ENCODE data around the gene FAM227B.
"Not testable (repeated sequence)": the region's sequence is repeated elsewhere in the genome, so short reads cannot be mapped to it uniquely, and the experiment has no call there.

FAM227B gene

DNA sequence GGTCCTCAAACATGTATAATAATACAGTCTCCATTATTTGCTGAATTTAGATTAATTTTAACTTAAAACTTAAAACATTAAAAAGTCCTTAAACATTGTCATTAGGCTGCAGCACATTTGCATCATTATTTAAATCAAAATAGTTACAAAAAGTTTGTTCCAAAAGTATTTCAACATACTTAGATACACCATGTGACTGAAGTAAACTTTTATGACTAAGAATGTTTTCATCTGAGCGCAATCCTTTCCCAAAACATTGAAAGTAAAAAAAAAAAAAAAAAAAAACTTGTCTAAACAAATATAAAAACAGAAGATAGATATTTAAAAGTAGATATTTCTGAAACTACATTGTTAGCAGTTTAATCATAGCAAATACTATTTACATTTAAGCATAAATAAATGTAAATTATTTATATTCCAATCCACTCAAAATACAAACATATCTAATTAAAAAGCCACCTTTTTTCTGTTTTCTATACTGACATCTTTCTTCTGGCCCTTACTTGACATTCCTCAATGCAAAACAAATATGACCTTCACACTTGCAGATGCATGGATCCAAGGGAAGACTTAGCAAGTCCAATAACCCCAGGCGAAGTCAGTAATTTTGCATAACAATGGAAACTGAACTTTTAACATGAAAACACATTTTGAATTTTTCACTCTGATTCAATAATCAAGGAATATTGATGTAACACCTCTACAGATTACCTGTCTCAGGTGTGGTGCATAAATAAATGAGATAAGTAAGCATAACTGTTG, 10.3 kb downstream of the FAM227B start:
- no peak for DNase-seq (ENCODE audit: low spot score)

DNA sequence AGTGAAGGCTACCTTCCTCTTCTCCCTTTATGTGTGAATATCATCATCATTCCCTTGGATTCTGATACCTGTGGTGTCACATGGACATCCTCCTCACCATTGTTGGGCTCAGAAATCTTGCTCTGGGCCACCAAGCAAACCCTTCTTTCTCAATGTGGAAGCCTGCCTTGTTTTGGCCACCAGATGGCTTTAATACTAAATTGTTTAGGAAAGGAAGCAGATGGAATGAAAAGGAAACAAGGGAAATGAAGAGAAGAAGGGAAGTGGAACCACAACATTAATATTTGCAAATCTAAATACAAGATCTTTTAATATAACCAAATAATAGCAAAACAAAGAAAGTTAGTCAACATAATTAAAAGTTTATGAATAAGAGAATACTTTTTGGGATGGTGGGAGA, 14.0 kb downstream of the FAM227B start:
- no peak for DNase-seq (ENCODE audit: low spot score)

DNA sequence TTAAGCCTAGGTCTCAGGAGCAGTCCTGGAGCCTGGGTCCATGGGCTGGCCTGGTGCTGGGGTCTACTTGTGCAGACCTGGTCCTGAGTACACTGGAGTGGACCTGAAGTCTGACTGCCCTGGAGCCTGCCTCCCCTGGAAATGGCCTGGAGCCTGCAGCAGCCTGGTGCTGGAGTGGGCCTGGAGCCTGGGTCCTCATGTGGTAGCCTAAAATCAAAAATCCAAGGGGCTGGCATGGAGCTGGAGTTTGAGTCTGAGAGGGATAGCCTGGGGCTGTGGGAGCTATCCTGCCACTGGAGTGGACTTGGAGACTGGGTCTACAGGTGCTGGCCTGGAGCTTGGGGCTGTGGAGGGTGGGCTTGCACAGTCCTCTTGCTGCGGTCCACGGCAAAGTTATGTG, 15.0 kb downstream of the FAM227B start:
- no peak for DNase-seq (ENCODE audit: low spot score)

DNA sequence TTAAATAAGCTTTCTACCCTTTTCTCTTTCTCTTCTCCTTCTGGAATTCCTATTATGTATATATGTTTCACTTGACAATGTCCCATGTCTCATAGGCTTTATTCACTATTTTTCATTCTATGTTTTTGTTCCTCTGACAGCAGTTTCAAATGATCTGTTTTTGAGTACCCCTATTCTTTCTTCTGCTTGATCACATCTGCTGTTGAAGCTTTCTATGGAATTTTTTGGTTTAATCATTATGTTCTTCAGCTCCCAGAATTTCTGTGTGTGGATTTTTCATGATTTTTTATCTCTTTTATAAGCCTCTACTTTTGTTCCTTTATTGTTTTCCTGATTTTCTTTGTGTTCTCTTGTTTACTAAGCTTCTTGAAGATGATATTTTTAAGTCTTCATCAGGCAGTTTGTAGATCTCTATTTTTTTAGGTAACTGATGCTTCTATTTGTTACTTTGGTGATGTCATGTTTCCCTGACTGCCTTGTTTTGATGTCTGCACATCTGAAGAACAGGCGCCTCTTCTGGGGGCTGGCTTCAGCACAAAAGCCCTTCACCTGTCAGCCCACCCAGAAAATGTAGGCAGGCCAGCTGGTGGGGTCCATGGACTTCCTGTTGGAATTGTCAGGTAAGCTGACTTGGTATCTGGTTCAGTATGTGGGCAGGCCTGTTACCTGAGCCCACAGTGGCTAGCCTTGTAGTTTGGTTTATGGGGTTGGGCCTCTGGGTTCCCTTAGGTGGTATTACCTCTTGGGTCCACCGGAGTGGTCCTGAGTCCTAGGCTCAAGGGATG, 15.8 kb downstream of the FAM227B start:
- no peak for DNase-seq (ENCODE audit: low spot score)

DNA sequence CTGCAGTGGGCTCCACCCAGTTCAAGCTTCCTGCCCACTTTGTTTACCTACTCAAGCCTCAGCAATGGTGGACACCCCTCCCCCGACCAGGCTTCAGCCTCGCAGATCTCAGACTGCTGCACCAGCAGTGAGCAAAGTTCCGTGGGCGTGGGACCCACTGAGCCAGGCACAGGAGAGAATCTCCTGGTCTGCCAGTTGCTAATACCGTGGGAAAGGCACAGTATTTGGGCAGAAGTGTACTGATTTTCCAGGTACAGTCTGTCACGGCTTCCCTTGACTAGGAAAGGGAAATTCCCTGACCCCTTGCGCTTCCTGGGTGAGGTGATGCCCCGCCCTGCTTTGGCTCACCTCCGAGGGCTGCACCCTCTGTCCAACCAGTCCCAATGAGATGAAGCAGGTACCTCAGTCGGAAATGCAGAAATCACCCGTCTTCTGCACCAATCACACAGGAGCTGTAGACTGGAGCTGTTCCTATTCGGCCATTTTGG, 27.7 kb downstream of the FAM227B start:
- not testable (repeated sequence) for DNase-seq (ENCODE audit: low spot score)

DNA sequence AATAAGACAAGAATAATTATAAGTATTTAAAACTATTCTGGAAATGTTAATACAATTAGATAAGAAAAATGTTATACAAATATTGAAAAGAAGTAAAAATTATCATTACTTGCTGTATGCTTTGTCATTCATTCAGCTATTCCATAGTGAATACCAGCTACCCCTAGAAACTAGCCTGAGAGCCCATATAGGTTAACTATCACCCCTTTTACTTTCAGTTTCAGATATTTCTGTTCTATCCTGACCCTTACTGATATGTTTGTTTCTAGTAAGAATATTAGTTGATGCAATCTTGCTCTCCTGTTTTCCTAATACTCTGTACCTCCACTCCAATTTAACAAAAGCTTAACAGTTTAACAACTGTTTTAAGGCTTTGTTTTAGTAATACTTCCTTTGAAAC, 31.6 kb downstream of the FAM227B start:
- DNase-seq (ENCODE audit: low spot score), result no peak

DNA sequence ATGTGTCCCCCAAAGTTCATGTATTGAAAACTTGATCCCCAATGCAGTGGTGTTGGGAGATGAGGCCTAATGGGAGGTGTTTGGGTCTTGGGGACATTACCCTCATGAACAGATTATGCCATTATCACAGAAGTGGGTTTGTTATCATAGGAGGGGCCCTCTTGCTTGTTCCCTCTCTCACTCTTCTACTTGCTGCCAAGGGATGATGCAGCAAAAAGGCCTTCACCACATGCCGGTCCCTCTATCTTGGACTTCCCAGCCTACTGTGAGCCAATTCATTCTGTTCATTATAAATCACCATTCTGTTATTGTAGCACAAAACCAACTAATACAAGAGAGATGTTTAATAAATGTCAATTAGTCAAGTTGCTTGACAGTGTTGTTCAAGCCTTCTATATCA, 47.2 kb downstream of the FAM227B start:
- no peak for DNase-seq (ENCODE audit: low spot score)

DNA sequence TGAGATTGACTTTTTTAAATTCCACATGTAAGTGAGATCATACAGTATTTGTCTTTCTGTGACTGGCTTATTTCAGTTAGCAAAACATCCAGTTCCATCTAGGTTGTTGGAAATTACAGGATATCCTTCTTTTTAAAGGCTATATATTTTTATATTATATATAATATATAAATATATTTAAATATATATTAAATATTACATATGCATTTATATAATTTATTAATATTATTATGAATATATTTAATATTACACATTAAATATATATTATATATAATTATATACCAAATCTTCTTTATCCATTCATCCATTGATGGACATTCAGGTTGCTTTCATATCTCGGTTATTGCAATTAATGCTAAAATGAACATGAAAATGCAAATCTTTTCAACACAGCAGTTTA, 49.9 kb downstream of the FAM227B start:
- no peak for DNase-seq (ENCODE audit: low spot score)

DNA sequence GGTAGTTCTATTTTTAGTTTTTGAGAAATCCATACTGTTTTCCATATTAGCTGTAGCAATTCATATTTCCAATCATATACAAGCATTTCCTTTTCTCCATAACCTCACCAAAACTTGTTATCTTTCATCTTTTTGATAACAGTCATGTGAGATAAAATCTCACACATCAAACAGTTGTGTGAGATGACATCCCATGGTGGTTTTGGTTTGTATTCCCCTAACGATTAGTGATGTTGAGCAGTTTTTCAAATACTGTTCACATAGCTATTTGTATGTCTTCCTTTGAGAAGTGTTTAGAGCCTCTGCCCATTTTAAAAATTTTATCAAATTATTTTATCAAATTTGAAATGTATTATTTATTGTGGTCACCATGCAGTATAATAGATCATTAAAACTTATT, 50.4 kb downstream of the FAM227B start:
- no peak for DNase-seq (ENCODE audit: low spot score)

DNA sequence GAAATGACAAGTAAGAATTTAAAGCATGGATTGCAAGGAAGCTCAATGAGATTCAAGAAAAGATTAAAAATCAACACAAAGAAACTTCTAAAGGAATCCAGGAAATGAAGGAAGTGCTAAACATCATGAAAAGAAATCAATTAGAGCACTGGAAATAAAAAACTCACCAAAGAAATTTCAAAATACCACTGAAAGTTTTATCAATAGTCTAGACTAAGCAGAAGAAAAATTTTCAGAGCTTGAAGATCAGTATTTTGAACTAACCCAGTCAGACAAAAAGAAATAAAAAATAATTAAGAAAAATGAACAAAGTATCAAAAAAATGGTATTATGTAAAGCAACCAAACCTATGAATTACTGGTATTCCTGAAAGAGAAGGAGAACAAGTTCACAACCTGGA, 60.6 kb downstream of the FAM227B start:
- no peak for DNase-seq (ENCODE audit: low spot score)

DNA sequence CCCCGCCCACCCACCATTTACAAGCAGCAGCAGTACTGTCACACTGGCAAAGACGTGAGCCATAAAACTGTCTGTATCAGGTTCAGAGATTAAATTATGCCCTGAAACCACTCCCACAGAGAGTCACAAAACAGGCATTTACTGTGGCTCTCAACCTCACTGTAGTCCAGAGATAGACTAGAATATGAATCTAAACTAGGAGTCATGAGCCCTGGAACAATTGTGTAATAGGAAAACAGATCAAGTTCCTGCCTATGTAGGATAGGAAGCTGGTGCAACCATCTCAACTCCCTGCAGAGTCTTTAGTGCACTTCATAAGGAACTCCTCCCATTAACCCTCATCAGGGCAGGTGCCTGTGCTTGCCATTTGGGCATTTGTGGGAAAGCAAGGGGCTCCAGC, 61.7 kb downstream of the FAM227B start:
- no peak for DNase-seq (ENCODE audit: low spot score)

DNA sequence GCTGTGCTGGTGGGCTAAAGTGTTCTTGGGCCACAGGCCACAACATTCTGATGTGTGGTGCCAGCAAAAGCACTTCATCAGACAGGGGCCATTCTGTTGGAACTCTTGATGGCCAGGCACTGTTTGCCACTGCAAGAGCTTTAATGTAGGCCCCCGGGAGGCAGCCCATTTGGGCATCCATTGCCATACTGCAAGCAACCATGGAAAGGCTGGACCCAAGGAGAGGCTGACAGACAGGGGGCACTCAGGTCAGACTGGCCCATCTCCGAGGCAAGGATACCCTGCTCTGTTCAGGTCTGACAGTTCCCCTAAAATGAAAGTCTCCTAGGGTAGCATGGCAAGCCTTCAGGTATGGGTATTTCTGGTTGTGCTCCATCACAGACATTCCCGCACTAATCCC, 64.2 kb downstream of the FAM227B start:
- no peak for DNase-seq (ENCODE audit: low spot score)

DNA sequence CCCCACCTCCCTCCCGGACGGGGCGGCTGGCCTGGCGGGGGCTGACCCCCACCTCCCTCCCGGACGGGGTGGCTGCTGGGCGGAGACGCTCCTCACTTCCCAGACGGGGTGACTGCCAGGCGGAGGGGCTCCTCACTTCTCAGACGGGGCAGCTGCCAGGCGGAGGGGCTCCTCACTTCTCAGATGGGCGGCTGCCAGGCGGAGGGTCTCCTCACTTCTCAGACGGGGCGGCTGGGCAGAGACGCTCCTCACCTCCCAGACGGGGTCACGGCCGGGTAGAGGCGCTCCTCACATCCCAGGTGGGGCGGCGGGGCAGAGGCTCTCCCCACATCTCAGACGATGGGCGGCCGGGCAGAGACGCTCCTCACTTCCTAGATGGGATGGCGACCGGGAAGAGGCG, 70.3 kb downstream of the FAM227B start:
- not testable (repeated sequence) for DNase-seq (ENCODE audit: low spot score)

DNA sequence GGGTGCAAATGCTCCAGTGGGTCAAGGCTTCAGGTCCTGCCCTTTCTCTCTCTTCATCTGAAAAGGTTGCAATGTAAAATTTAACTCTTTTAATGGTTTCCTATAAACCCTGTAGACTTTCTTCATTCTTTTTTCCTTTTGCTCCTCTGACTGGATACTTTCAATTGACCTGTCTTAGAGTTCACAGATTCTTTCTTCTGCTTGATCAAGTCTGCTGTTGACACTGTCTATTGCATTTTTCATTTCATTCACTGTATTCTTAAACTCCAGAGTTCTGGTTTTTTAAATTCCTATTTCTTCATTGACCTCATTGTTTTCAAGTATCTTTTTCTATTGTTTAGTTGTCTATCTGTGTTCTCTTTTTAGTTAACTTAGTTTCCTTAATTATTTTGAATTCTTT, 82.1 kb downstream of the FAM227B start:
- DNase-seq (ENCODE audit: low spot score), result no peak

DNA sequence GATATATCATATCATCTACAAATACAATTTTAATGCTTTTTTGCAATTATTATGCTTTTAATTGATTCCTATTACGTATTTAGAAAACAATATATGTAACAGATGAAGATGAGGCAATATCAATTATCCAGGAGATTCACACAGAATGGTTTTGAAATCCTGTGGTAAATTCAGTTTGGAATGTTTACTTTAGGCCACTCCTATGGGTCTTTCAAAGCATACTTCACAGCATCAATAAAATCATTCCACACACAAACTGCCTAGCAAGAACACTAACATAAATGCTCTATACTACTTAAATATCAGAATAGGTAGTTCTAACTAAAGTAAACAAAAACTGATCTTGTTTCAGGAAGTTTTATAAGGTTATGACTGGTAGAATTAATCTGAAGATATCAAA, 90.5 kb downstream of the FAM227B start:
- no peak for DNase-seq (ENCODE audit: low spot score)

DNA sequence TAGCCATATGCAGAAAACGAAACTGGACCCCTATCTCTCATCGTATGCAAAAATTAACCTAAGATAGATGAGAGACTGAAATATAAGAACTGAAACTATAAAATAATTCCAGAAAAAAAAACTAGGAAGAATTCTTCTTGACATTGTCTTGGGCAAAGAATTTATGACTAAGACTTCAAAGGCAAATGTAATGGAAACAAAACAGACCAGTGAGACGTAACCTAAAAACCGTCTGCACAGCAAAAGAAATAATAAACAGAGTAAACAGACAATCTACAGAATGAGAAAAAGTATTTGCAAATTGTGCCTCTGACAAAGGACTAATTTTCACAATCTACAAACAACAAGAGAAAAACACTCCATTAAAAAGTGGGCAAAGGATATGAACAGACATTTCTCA, 92.3 kb downstream of the FAM227B start:
- no peak for DNase-seq (ENCODE audit: low spot score)

DNA sequence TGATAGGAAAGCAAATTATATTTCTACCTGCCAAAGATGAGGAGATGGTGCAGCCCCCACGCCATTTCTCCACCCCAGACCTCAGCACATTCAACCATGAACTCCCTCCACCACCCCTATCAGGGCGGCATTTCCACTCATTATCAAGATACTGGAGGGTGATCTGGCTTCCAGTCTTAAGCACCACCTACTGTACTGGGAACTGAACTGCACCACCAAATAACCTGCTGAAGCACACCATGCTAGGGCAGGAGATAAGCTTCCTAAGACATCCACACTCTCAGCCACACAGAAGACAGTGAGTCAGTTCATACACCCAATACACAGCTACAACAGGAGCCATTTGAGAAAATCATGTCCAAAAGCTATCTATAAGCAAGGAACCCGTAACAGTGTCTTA, 98.8 kb downstream of the FAM227B start:
- peak; percentile 6 for DNase-seq (ENCODE audit: low spot score)

DNA sequence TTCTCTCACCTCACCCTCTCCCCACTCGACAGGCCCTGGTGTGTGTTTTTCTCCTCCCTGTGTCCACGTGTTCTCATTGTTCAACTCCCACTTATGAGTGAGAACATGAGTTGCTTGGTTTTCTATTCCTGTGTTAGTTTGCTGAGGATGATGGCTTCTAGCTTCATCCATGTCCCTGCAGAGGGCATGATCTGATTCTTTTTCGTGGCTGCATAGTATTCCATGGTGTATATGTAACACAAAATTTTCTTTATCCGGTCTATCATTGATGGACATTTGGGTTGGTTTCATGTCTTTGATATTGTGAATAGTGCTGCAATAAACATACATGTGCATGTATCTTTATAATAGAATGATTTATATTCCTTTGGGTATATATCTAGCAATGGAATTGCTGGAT, 107.9 kb downstream of the FAM227B start:
- DNase-seq (ENCODE audit: low spot score), result not testable (repeated sequence)

DNA sequence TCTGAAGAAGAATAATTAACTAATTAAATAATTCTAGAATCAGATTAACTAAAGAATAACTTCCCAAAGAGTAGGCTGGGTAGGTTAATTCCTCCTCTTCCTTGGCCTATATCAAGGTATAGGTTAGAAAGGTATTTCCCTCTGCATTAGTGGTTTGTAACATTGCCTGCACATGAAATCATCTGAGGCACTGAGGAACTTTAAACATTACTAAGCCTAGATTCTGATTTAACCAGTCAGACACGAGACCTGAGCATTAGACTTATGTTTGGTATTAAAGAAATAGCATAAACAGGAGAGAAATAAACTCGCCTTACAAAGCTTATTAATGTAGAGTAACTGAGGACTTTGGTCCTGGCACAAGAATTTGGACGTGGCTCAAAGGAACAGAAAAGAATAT, 113.4 kb downstream of the FAM227B start:
- no peak for DNase-seq (ENCODE audit: low spot score)

DNA sequence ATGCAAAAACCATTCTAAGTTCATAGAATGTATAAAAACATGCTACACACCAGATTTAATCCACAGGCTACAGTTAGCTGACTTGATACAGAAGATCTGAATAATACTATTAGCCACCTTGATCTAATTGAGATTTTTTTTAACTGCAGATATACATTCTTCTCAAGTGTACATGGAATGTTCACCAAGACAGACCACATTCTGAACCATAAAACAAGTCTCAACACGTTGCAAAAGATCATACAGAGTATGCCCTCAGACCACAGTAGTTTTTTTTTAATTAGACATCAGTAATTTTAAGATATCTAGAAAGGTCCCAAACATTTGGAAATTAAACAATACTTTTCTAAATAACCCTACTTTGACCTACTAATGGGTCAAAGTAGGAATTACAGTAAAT, 114.3 kb downstream of the FAM227B start:
- DNase-seq (ENCODE audit: low spot score), result no peak

DNA sequence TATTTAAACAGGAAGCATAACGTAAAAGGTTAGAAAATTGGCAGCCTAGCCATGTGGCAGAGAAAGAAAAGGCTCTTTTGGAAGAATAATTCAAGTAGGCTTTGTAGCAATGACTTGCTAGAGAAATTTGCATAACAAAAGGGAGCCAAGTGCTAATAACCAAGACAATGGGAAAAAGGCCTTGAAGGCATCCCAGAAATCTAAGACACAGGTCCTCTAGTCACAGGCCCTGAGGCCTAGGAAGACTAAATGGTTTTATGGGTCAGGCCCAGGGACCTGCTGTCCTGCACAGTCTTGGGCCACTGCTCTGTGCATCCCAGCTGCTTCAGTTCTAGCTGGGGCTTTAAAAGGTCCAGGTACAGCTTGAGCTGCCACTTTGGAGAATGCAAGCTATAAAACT, 119.0 kb downstream of the FAM227B start:
- DNase-seq (ENCODE audit: low spot score), result no peak

DNA sequence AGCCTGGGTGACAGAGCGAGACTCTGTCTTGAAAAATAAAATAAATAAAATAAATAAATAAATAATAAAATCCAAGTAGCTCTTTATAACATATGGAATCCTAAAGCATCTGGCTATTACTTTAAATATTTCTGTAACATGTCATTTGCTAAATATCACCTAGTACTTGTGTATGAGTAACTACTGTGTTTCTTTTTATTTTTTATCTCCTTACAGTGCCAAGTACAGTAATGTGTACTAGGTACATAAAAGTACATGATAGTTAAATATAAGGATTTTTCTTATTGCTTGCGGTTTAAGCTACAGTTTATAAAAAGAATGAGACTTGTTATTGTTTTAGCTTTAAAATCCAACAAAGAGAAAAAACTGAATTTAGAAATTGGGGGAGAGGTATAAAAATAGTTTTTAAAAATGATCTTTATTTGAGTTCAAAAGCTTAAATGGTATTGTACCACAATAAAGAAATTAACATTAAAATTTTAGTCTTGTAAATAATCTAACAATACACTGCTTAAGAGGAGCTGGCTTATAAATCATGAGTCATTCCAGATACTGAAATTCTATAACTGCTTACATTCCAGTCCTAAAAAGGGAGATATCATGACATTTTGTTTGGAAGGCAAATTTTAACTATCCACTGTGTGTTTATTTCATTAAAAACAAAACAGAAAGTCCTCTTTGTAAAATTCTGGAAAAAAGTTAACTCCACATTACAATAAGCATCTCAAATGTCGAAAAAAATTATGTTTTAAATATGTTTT, 124.4 kb downstream of the FAM227B start:
- peak; percentile 8 for DNase-seq (ENCODE audit: low spot score)

DNA sequence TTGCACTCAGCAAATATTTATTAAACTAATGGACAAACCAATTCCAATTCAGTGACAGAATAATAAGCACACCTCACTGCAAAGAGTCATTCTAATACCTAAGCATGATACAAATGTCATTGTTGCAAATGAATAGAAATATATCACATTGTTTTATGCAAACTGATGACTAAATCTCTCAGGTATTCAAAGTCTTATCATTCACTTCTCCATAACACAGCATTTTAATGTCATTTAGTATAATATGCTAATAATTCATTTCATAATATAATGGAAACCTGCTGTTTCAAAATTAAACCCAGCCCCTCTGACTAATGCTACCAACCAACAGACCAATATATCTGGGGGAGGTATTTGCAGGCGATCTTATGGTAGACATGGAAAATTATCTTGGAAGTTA, 125.8 kb downstream of the FAM227B start:
- DNase-seq (ENCODE audit: low spot score), result no peak
